ENCODE measurements around the gene NR6A1. TPM values are rescaled to one million over a fixed set of nuclear protein-coding genes. Genes with fewer than 3 reads are reported as not detected.

The NR6A1 gene
- total and polyA plus RNA-seq, 2 of the 8 experiments (the other 6 are each of a cell fraction or from before 2014, with no cell fraction given): 93.2 to 237 TPM

GRCh38 chr9:124496075-124496449 is 275.0 kb downstream of the NR6A1 start (continued):
- TF ChIP-seq CTBP2 (IDR thresholded peaks at IDR 0.05; ENCODE audit: borderline replicate concordance, insufficient read depth, insufficient read length, low read length): no peak
- TF ChIP-seq HDAC6 (IDR thresholded peaks at IDR 0.05; ENCODE audit: low read depth, low read length): no peak
- no peak for TF ChIP-seq MAFK (IDR thresholded peaks at IDR 0.05; ENCODE audit: low read depth, low read length)
- no peak for TF ChIP-seq PHF8 (conservative IDR thresholded peaks at IDR 0.05; ENCODE audit: low read depth, low read length)
- no peak for TF ChIP-seq SIN3A (conservative IDR thresholded peaks at IDR 0.05 in 1 of 2, IDR thresholded peaks at IDR 0.05 in 1 of 2; ENCODE audit: low read depth in 1 of 2, low read length in 2 of 2)
- TF ChIP-seq KDM5A (IDR thresholded peaks at IDR 0.05; ENCODE audit: low read length): no peak

All from H1 (cell line).